ENCODE measurements around the gene CCDC192. TPM values are rescaled to one million over a fixed set of nuclear protein-coding genes. Genes with fewer than 3 reads are reported as not detected.

Gene CCDC192
- total and polyA plus RNA-seq, 2 donors (not counting 3 experiments of a cell fraction or from before 2014, with no cell fraction given) = not detected

DNA sequence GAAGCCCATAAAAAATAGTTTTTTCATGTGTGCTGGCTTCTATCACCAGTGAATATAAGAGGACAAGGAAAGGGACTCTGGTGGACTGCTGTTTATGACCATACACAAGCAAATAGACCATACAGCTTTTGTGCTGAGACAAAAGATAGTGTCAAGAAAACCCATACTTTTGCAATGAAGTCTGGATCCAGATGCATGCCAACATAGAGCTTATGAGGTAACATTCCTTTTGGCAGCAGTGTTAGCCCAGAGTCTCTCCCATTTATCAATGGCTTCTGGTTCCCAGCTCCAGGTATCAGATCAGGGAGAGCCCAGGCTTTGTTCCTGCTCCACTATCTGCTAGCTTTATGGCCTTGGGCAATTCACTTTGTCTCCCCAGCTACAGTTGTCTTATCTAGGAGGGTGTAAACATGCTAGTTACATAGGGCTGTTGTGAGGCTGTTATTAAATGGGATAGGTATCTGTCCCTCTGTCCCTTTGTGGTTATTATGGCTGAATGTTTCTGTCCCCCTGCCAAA, 55.6 kb downstream of the CCDC192 start:
- no peak overlapping the region for H3K4me2 ChIP-seq (ENCODE audit: insufficient read depth, low read length)
- H3K27ac ChIP-seq (ENCODE audit: insufficient read depth, low read depth, low read length) = no peak overlapping the region
- ChIA-PET CTCF (interaction anchor here (0.9 to 4.3 kb wide), 19 partner anchors 43 to 740 kb away, joined by 3 to 40 read pairs (median 5); partner anchors contain the start of gene SLC12A2), POLR2A (no interaction called here)
- DNase-seq (ENCODE audit: low read depth, low spot score) (no peak), FAIRE-seq (no peak)
- no peaks in the 10 kb centered on the region for H3K79me2 ChIP-seq (ENCODE audit: control insufficient read depth, insufficient read depth, low read length)
- no peak overlapping the region for H3K4me3 ChIP-seq (replicated peaks in 1 of 3; ENCODE audit: insufficient read depth in 1 of 3, low read depth in 1 of 3, low read length in 3 of 3)
- no peak overlapping the region for H3K9ac ChIP-seq (replicated peaks; ENCODE audit: extremely low read depth, insufficient read depth, low read length)
- BruUV-seq (replicated peaks) = no TSS peak
- no peaks in the 10 kb centered on the region for H3K36me3 ChIP-seq (ENCODE audit: control insufficient read depth in 2 of 2, extremely low read depth in 1 of 2, insufficient read depth in 2 of 2, low read length in 2 of 2)
- no peak for TF ChIP-seq MYC (IDR thresholded peaks at IDR 0.05; ENCODE audit: low read depth, low read length)
- peaks cover 4% of the 10 kb centered on the region for H3K4me1 ChIP-seq (ENCODE audit: control insufficient read depth, extremely low read depth, insufficient read depth, low read length)
- H4K20me1 ChIP-seq (replicated peaks; ENCODE audit: control insufficient read depth, extremely low read depth, insufficient read depth, low read length) = no peaks in the 10 kb centered on the region
- no peak overlapping the region for H2AFZ ChIP-seq (ENCODE audit: low read depth, low read length)
- dilution Hi-C loops (cut with MboI; ENCODE audit: extremely low pct_ligation_motif_present, low sequenced_read_pairs) = no loop called here
- intact Hi-C loops (cut with micrococcal nuclease) = loop anchor here (5.0 kb wide), 3 partner anchors 53 to 1083 kb away; no protein-coding TSS in a partner anchor
- H3K9me1 ChIP-seq (replicated peaks; ENCODE audit: control insufficient read depth, extremely low read depth, insufficient read depth, low read length) = no peaks in the 10 kb centered on the region
- no peaks in the 10 kb centered on the region for H3K27me3 ChIP-seq (ENCODE audit: control insufficient read depth in 2 of 2, insufficient read depth in 2 of 2, low read length in 2 of 2)
- no peaks in the 10 kb centered on the region for H3K9me3 ChIP-seq (replicated peaks; ENCODE audit: control insufficient read depth, insufficient read depth, low read length)

GRCh38 chr5:127761869-127762268, 58.7 kb downstream of the CCDC192 start:
- no peak overlapping the region for H3K9ac ChIP-seq (replicated peaks; ENCODE audit: extremely low read depth, insufficient read depth, low read length)
- intact Hi-C loops (cut with micrococcal nuclease) = no loop called here
- no peak overlapping the region for H3K4me2 ChIP-seq (ENCODE audit: insufficient read depth, low read length)
- no peak for FAIRE-seq
- BruUV-seq (replicated peaks) = no TSS peak
- no peaks in the 10 kb centered on the region for H4K20me1 ChIP-seq (replicated peaks; ENCODE audit: control insufficient read depth, extremely low read depth, insufficient read depth, low read length)
- no peak overlapping the region for H2AFZ ChIP-seq (ENCODE audit: low read depth, low read length)
- no peak for DNase-seq (ENCODE audit: low read depth, low spot score)
- H3K27me3 ChIP-seq (ENCODE audit: control insufficient read depth in 2 of 2, insufficient read depth in 2 of 2, low read length in 2 of 2) = no peaks in the 10 kb centered on the region
- H3K27ac ChIP-seq (ENCODE audit: insufficient read depth, low read depth, low read length) = no peak overlapping the region
- POLR2A ChIA-PET = no interaction called here
- dilution Hi-C loops (cut with MboI; ENCODE audit: extremely low pct_ligation_motif_present, low sequenced_read_pairs) = no loop called here
- no peaks in the 10 kb centered on the region for H3K9me1 ChIP-seq (replicated peaks; ENCODE audit: control insufficient read depth, extremely low read depth, insufficient read depth, low read length)
- TF ChIP-seq JUN (IDR thresholded peaks at IDR 0.05; ENCODE audit: borderline replicate concordance, insufficient read depth, insufficient read length, low read depth) (no peak), EZH2 (IDR thresholded peaks at IDR 0.05; ENCODE audit: borderline replicate concordance, low read depth, low read length, severe bottlenecking) (no peak), POLR2A (IDR thresholded peaks at IDR 0.05; ENCODE audit: low read depth, low read length) (no peak)
- no peaks in the 10 kb centered on the region for H3K36me3 ChIP-seq (ENCODE audit: control insufficient read depth in 2 of 2, extremely low read depth in 1 of 2, insufficient read depth in 2 of 2, low read length in 2 of 2)
- CTCF ChIA-PET = no interaction called here
- no peak overlapping the region for H3K4me3 ChIP-seq (replicated peaks in 1 of 3; ENCODE audit: insufficient read depth in 1 of 3, low read depth in 1 of 3, low read length in 3 of 3)
- no peaks in the 10 kb centered on the region for H3K9me3 ChIP-seq (replicated peaks; ENCODE audit: control insufficient read depth, insufficient read depth, low read length)
- H3K79me2 ChIP-seq (ENCODE audit: control insufficient read depth, insufficient read depth, low read length) = no peaks in the 10 kb centered on the region
- peaks cover 8% of the 10 kb centered on the region for H3K4me1 ChIP-seq (ENCODE audit: control insufficient read depth, extremely low read depth, insufficient read depth, low read length)

Measured in endothelial cell of umbilical vein (primary cell).